K562 (cell line): Measurements from ENCODE around the gene INSR. TPM values are rescaled to one million over a fixed set of nuclear protein-coding genes. Genes with fewer than 3 reads are reported as not detected.

Source experiments
- ATAC-seq: fragments of 200-7000 bp; cut with Tn5 transposase; 3 replicates; pipeline ENCODE4 v1.9.1; 2020; ENCODE audit warnings: moderate library complexity
- BruUV-seq: library from RNA; stranded (reverse); fragments of 400-500 nt; replicated peaks from 2 replicates; lab custom pipeline; 2021; lab: Mats Ljungman, UMichigan
- CTCF ChIA-PET: fragments of 300-600 bp; formaldehyde crosslinking; extraction: SDS; loops from one replicate; lab custom pipeline; 2021; ENCODE audit warnings: low intra/inter-chr PET ratio; lab: Yijun Ruan, JAX
- POLR2A ChIA-PET: fragments of 300-600, 350-650 bp; sonication (Branson Sonifier 250); formaldehyde crosslinking; extraction: SDS; loops from one replicate; lab custom pipeline; 2021; ENCODE audit warnings: antibody characterized with exemption, inconsistent platforms; lab: Yijun Ruan, JAX
- DNase-seq, 4 experiments: peaks; one replicate each; pipeline versions ENCODE4 v3.0.0 to v3.0.0-alpha.2; 2011 to 2018; ENCODE audit warnings: low spot score in 3 of 4, mixed read lengths in 3 of 4; ENCODE audit errors: extremely low read depth in 1 of 4
- FAIRE-seq: peaks from 2 replicates; lab custom pipeline; 2011; peaks lifted over from hg19 to GRCh38; lab: Jason Lieb, UNC
- H2AFZ ChIP-seq: 2 replicates; pipeline ENCODE4 v1.6.0; 2011; ENCODE audit warnings: low read depth, low read length, control low read depth, inconsistent platforms
- H3K27ac ChIP-seq: fragments of 200-600 bp; 3 replicates; pipeline ENCODE4 v1.8.0; 2011; ENCODE audit warnings: low read depth, mild to moderate bottlenecking, control low read depth, inconsistent platforms, low read length, moderate library complexity, mixed read lengths; ENCODE audit errors: extremely low read depth
- H3K27me3 ChIP-seq, 2 experiments: fragments of 300-600 bp in 1 of 2; 2 replicates in 1 of 2; 3 replicates in 1 of 2; pipeline versions ENCODE4 v1.6.0 to v1.8.0; 2011; ENCODE audit warnings: inconsistent platforms in 2 of 2, low read length in 2 of 2, mild to moderate bottlenecking in 1 of 2, mixed read lengths in 1 of 2, moderate library complexity in 1 of 2; ENCODE audit not compliant: control insufficient read depth in 2 of 2, insufficient read depth in 2 of 2
- H3K36me3 ChIP-seq: fragments of 300-600 bp; 3 replicates; pipeline ENCODE4 v1.8.0; 2011; ENCODE audit warnings: mild to moderate bottlenecking, low read length, inconsistent platforms; ENCODE audit not compliant: control insufficient read depth, insufficient read depth
- H3K4me1 ChIP-seq, 2 experiments: fragments of 200-600 bp in 1 of 2; replicated peaks in 1 of 2; 2 replicates in 1 of 2; 3 replicates in 1 of 2; pipeline versions ENCODE4 v1.5.1 to v1.8.0; 2011; ENCODE audit warnings: inconsistent platforms in 2 of 2, low read length in 2 of 2, mild to moderate bottlenecking in 1 of 2, mixed read lengths in 1 of 2, moderate library complexity in 1 of 2; ENCODE audit not compliant: control insufficient read depth in 2 of 2, insufficient read depth in 2 of 2
- H3K4me2 ChIP-seq: 2 replicates; pipeline ENCODE4 v1.6.1; 2011; ENCODE audit warnings: low read length, control low read depth, inconsistent platforms, mixed read lengths; ENCODE audit not compliant: insufficient read depth
- H3K4me3 ChIP-seq: fragments of 200-600 bp; sonication (generic), shearing (Covaris generic); 2 replicates; pipeline ENCODE4 v1.5.1; 2016; ENCODE audit warnings: control low read depth, inconsistent platforms
- H3K79me2 ChIP-seq: fragments of 200-600 bp; 3 replicates; pipeline ENCODE4 v1.8.0; 2011; ENCODE audit warnings: low read length, inconsistent platforms; ENCODE audit not compliant: control insufficient read depth, insufficient read depth
- H3K9ac ChIP-seq, 2 experiments: 2 replicates each; pipeline versions ENCODE4 v1.6.0 to v1.6.1; 2011; ENCODE audit warnings: low read depth in 2 of 2, low read length in 2 of 2, control low read depth in 1 of 2, inconsistent platforms in 1 of 2, mild to moderate bottlenecking in 1 of 2, mixed read lengths in 1 of 2; ENCODE audit not compliant: insufficient read depth in 1 of 2
- H3K9me1 ChIP-seq: one replicate; pipeline ENCODE4 v1.6.0; 2011; ENCODE audit warnings: inconsistent platforms, mild to moderate bottlenecking, low read length, moderate library complexity; ENCODE audit not compliant: control insufficient read depth, insufficient read depth
- H3K9me3 ChIP-seq: replicated peaks from 2 replicates; pipeline ENCODE4 v1.5.1; 2011; ENCODE audit warnings: low read depth, low read length, inconsistent platforms; ENCODE audit not compliant: control insufficient read depth, insufficient read depth
- H4K20me1 ChIP-seq: replicated peaks from 2 replicates; pipeline ENCODE4 v1.6.1; 2011; ENCODE audit warnings: low read length, inconsistent platforms, mixed read lengths; ENCODE audit not compliant: control insufficient read depth, insufficient read depth
- CEBPB ChIP-seq: fragments of 450-650 bp; IDR thresholded peaks from 2 replicates; pipeline ENCODE4 v1.6.1; 2016; ENCODE audit warnings: missing genetic modification characterization, missing compliant biosample characterization
- SAFB2 ChIP-seq: fragments of 200-400 bp; formaldehyde crosslinking; IDR thresholded peaks from 2 replicates; pipeline ENCODE4 v1.6.1; 2018; ENCODE audit warnings: borderline replicate concordance, low read length, low read depth, moderate library complexity; ENCODE audit not compliant: severe bottlenecking
- ZBTB40 ChIP-seq, 2 experiments: fragments of 450-650 bp in 1 of 2; sonication (generic) in 1 of 2; formaldehyde crosslinking in 1 of 2; IDR thresholded peaks; 2 replicates each; pipeline versions ENCODE4 v1.7.1 to v1.9.0; 2016 to 2022; ENCODE audit warnings: inconsistent platforms in 1 of 2, mild to moderate bottlenecking in 1 of 2, missing genetic modification reagents in 1 of 2
- WGBS: fragments of 100-300 bp; shearing (Covaris generic); methylation state at CpG from one replicate; pipeline ENCODE4 v1.1.6; 2016; ENCODE audit warnings: low coverage, mixed read lengths; ENCODE audit not compliant: insufficient coverage; ENCODE audit errors: missing lambda C conversion rate; 5-methylcytosine and 5-hydroxymethylcytosine counted together
- in situ Hi-C: fragments of 300-500 bp; cut with MboI; formaldehyde crosslinking; loops from 4 replicates; pipeline ENCODE4 v1.15.0; 2018; ENCODE audit warnings: inconsistent platforms, mixed read lengths
- intact Hi-C: fragments of 100-400 bp; cut with micrococcal nuclease; formaldehyde crosslinking; loops from 2 replicates; pipeline ENCODE4 v1.14.2; 2022
- polyA plus RNA-seq, 8 experiments: library from polyadenylated mRNA; depleted of rRNA in 4 of 8; stranded (reverse) in 5 of 8; unstranded in 3 of 8; fragments of >200 nt; fragmentation: Nextera tagmentation in 2 of 8; fragmentation: Illumina TruSeq in 1 of 8; extraction: Ambion mirVana in 2 of 8; extraction: Trizol in 1 of 8; gene quantifications; 2 replicates each; pipeline versions ENCODE4 v1.2.1 to v1.2.3, GENCODE V29; 2011 to 2014; ENCODE audit warnings: inconsistent platforms in 1 of 8, missing spikeins in 1 of 8
- total RNA-seq, 7 experiments: library from RNA; depleted of rRNA in 6 of 7; stranded (reverse); fragments of >200 nt in 6 of 7; fragmentation: Illumina TruSeq in 2 of 7; extraction: Trizol in 2 of 7; gene quantifications; 2 replicates each; pipeline versions ENCODE4 v1.2.1 to v1.2.3, GENCODE V29; 2011 to 2021; ENCODE audit warnings: low replicate concordance in 1 of 7

The INSR gene
- total and polyA plus RNA-seq, 9 of the 15 experiments (the other 6 are each of a cell fraction or from before 2014, with no cell fraction given) = 0.04 to 0.88 (median 0.41) TPM

GRCh38 chr19:7267792-7268704, 26.2 kb downstream of the INSR start:
- Histone ChIP-seq H3K4me2 (no peak overlapping the region), H2AFZ (no peak overlapping the region), H3K27me3 (peaks cover 4 to 18% of the 10 kb centered on the region in 2 experiments; a peak in 4 of 5 replicates), H3K9ac (no peak overlapping the region), H3K36me3 (no peaks in the 10 kb centered on the region), H3K27ac (no peak overlapping the region), H3K9me1 (peaks cover 2% of the 10 kb centered on the region), H3K4me3 (no peak overlapping the region), H3K9me3 (no peaks in the 10 kb centered on the region), H3K79me2 (no peaks in the 10 kb centered on the region)
- ATAC-seq (no peak), DNase-seq (no peak)
- WGBS = 1% methylated on average over 22 of the region's 22 CpGs
- in situ Hi-C loops = no loop called here
- no TSS peak for BruUV-seq
- intact Hi-C loops = no loop called here
- CTCF ChIA-PET = no interaction called here
- TF ChIP-seq SAFB2 = no peak
- peak; percentile 38 for TF ChIP-seq CEBPB (tag)
- TF ChIP-seq, all 486 proteins: peak for 1
- H4K20me1 ChIP-seq = 0 out of 2 replicates have a peak, but pooled peaks cover 5% of the 10 kb centered on the region
- POLR2A ChIA-PET = interaction anchor here (1.3 kb wide), 1 partner anchor 8 kb away, joined by 3 read pairs; no protein-coding TSS in a partner anchor
- no peak for FAIRE-seq
- no peaks in the 10 kb centered on the region for H3K4me1 ChIP-seq

GRCh38 chr19:7266832-7267231, 27.4 kb downstream of the INSR start:
- H3K4me3 ChIP-seq = no peak overlapping the region
- H3K4me2 ChIP-seq = no peak overlapping the region
- intact Hi-C loops (no loop called here), in situ Hi-C loops (no loop called here)
- H3K79me2 ChIP-seq = no peaks in the 10 kb centered on the region
- H3K36me3 ChIP-seq = no peaks in the 10 kb centered on the region
- no peak for FAIRE-seq
- H4K20me1 ChIP-seq = 0 out of 2 replicates have a peak, but pooled peaks cover 5% of the 10 kb centered on the region
- no peaks in the 10 kb centered on the region for H3K9me3 ChIP-seq
- CTCF ChIA-PET = no interaction called here
- H3K27me3 ChIP-seq = peaks cover 7 to 25% of the 10 kb centered on the region in 2 experiments
- no peak overlapping the region for H2AFZ ChIP-seq
- ATAC-seq = no peak
- no TSS peak for BruUV-seq
- H3K9ac ChIP-seq = no peak overlapping the region
- H3K4me1 ChIP-seq = no peaks in the 10 kb centered on the region
- 1% methylated on average over 7 of the region's 7 CpGs for WGBS
- no peak for DNase-seq
- POLR2A ChIA-PET = interaction anchor here (0.7 to 1.3 kb wide), 2 partner anchors 9 to 102 kb away, joined by 3 read pairs; no protein-coding TSS in a partner anchor
- no peak overlapping the region for H3K27ac ChIP-seq
- H3K9me1 ChIP-seq = no peaks in the 10 kb centered on the region
- peak; percentile 93 for TF ChIP-seq ZBTB40 (IDR thresholded peaks at IDR 0.05)
- peak; percentile 92 for TF ChIP-seq ZBTB40 (CRISPR knock-in tag; IDR thresholded peaks at IDR 0.05)
